ENCODE measurements around the gene ZNF253.
A peak's percentile ranks its signal among the peaks of the same experiment; 100 is the strongest.
"Not testable (repeated sequence)": the region's sequence is repeated elsewhere in the genome, so short reads cannot be mapped to it uniquely, and the experiment has no call there.

The ZNF253 gene

DNA sequence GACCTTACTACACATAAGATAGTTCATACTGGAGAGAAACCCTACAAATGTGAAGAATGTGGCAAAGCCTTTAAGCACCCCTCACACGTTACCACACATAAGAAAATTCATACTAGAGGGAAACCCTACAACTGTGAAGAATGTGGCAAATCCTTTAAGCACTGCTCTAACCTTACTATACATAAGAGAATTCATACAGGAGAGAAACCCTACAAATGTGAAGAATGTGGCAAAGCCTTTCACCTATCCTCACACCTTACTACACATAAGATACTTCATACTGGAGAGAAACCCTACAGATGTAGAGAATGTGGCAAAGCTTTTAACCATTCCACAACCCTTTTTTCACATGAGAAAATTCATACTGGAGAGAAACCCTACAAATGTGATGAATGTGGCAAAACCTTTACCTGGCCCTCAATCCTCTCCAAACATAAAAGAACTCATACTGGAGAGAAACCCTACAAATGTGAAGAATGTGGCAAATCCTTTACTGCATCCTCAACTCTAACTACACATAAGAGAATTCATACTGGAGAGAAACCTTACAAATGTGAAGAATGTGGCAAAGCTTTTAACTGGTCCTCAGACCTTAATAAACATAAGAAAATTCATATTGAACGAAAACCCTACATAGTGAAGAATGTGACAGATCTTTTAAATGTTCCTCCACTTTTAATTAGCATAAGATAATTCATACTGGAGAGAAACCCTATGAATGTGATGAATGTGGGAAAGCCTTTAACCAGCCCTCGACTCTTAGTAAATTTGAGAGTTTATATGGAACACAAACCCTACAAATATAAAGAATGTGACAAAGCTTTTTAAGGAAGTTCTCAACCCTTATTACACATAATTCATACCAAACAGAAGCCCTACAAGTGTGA lies 26.6 kb downstream of the ZNF253 start:
- not testable (repeated sequence) for H3K4me1 ChIP-seq (ENCODE audit: control insufficient read depth, insufficient read depth, low read length, unreplicated experiment); H3K4me3 ChIP-seq (ENCODE audit: low read depth, low read length); H3K27me3 ChIP-seq (ENCODE audit: insufficient read depth, low read length); H3K27ac ChIP-seq (ENCODE audit: low read depth, low read length); H3K79me2 ChIP-seq (ENCODE audit: control insufficient read depth, insufficient read depth, low read length, unreplicated experiment); H2AFZ ChIP-seq (ENCODE audit: low read length, unreplicated experiment)
- peaks cover 25% of the 10 kb centered on the region for H3K36me3 ChIP-seq (ENCODE audit: insufficient read depth, low read length)

DNA sequence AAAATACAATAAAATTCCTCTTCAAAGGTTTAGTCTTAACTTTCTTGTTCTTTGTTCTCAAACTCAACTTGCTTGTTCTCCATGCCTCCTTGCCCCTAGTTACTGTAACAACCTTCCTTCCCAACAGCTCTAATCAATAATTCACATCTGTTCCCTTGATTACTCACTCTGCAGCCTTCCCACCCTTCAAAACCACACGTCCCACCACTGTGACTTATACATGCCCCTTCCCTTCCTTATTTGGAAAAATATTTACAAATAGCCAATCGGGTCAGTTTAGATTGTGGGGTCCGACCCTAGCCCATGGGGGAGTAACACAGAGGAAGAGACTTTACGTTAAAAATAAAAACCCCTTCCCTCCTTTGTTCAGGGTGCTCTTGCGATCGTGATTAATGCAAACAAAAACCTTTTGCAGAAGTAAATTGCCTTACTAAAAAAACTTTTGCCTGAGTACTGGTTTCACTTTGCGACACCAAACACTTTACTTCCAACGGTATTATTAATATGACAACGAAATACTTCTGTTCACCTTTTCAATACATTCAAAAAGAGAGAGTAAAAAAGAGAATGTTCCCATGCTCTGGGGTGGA lies 34.6 kb downstream of the ZNF253 start:
- Histone ChIP-seq H3K4me3 (ENCODE audit: low read depth, low read length) (peak overlapping the region; percentile 99), H3K36me3 (ENCODE audit: insufficient read depth, low read length) (no peaks in the 10 kb centered on the region), H2AFZ (ENCODE audit: low read length, unreplicated experiment) (peak overlapping the region; percentile 57), H3K27me3 (ENCODE audit: insufficient read depth, low read length) (no peaks in the 10 kb centered on the region), H3K79me2 (ENCODE audit: control insufficient read depth, insufficient read depth, low read length, unreplicated experiment) (peaks cover 34% of the 10 kb centered on the region), H3K4me1 (ENCODE audit: control insufficient read depth, insufficient read depth, low read length, unreplicated experiment) (no peaks in the 10 kb centered on the region), H3K27ac (ENCODE audit: low read depth, low read length) (peak overlapping the region; percentile 96)

- Histone ChIP-seq H3K4me1 (ENCODE audit: control insufficient read depth, insufficient read depth, low read length, unreplicated experiment) (no peaks in the 10 kb centered on the region), H3K4me3 (ENCODE audit: low read depth, low read length) (peak within 1 kb of the TSS; percentile 99), H2AFZ (ENCODE audit: low read length, unreplicated experiment) (peak within 1 kb of the TSS; percentile 93), H3K27ac (ENCODE audit: low read depth, low read length) (peak within 1 kb of the TSS; percentile 96), H3K27me3 (ENCODE audit: insufficient read depth, low read length) (no peaks in the 10 kb centered on the region), H3K79me2 (ENCODE audit: control insufficient read depth, insufficient read depth, low read length, unreplicated experiment) (peaks cover 41% of the 10 kb centered on the region), H3K36me3 (ENCODE audit: insufficient read depth, low read length) (no peaks in the 10 kb centered on the region)
Measured at GRCh38 chr19:19900729-19901444, 35.2 kb downstream of the ZNF253 start, which contains the start of gene ZNF93. Gene ZNF93, plus strand, starts transcription at chr19:19900946. Its CDS starts 143 bp downstream, at chr19:19901089.

GRCh38 chr19:19907551-19907950 lies 41.9 kb downstream of the ZNF253 start:
- H3K36me3 ChIP-seq (ENCODE audit: insufficient read depth, low read length), result not testable (repeated sequence)

GRCh38 chr19:19909654-19910053 lies 44.0 kb downstream of the ZNF253 start:
- Histone ChIP-seq H3K4me3 (ENCODE audit: low read depth, low read length) (no peak overlapping the region), H3K79me2 (ENCODE audit: control insufficient read depth, insufficient read depth, low read length, unreplicated experiment) (peaks cover 75% of the 10 kb centered on the region), H3K27me3 (ENCODE audit: insufficient read depth, low read length) (no peaks in the 10 kb centered on the region), H3K36me3 (ENCODE audit: insufficient read depth, low read length) (peaks cover 14% of the 10 kb centered on the region; the same call in 1 of the 2 replicates), H2AFZ (ENCODE audit: low read length, unreplicated experiment) (no peak overlapping the region), H3K27ac (ENCODE audit: low read depth, low read length) (no peak overlapping the region), H3K4me1 (ENCODE audit: control insufficient read depth, insufficient read depth, low read length, unreplicated experiment) (no peaks in the 10 kb centered on the region)

More at GRCh38 chr19:19907551-19907950, 41.9 kb downstream of the ZNF253 start:
- H2AFZ ChIP-seq (ENCODE audit: low read length, unreplicated experiment); H3K27me3 ChIP-seq (ENCODE audit: insufficient read depth, low read length); H3K4me3 ChIP-seq (ENCODE audit: low read depth, low read length); H3K27ac ChIP-seq (ENCODE audit: low read depth, low read length); H3K4me1 ChIP-seq (ENCODE audit: control insufficient read depth, insufficient read depth, low read length, unreplicated experiment): not testable (repeated sequence)
- H3K79me2 ChIP-seq (ENCODE audit: control insufficient read depth, insufficient read depth, low read length, unreplicated experiment), result peaks cover 84% of the 10 kb centered on the region

- Histone ChIP-seq H3K27ac (ENCODE audit: low read depth, low read length) (no peak overlapping the region), H2AFZ (ENCODE audit: low read length, unreplicated experiment) (no peak overlapping the region), H3K4me3 (ENCODE audit: low read depth, low read length) (no peak overlapping the region), H3K79me2 (ENCODE audit: control insufficient read depth, insufficient read depth, low read length, unreplicated experiment) (peaks cover 60% of the 10 kb centered on the region), H3K36me3 (ENCODE audit: insufficient read depth, low read length) (peaks cover 14% of the 10 kb centered on the region; the same call in 1 of the 2 replicates), H3K27me3 (ENCODE audit: insufficient read depth, low read length) (no peaks in the 10 kb centered on the region), H3K4me1 (ENCODE audit: control insufficient read depth, insufficient read depth, low read length, unreplicated experiment) (no peaks in the 10 kb centered on the region)
Measured at GRCh38 chr19:19911150-19911549, 45.5 kb downstream of the ZNF253 start.

DNA sequence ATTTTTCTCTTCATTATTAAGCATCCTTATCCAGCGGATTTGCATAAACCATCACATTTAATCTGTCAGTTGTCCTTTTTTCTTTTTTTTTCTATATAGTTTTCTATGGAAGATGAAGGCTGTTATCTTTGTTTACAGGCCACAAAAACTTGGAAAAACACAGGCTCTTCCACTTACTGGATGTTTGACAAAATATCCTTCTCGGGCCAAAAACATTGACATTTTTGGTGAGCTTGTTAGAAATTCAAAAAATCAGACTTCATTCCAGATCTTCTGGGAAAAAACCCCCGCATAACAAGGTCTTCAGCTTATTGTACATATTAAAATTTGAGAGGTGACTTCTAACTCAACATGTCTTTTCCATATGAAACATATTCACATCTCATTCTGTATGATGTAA lies 48.9 kb downstream of the ZNF253 start:
- Histone ChIP-seq H3K27ac (ENCODE audit: low read depth, low read length) (no peak overlapping the region), H3K27me3 (ENCODE audit: insufficient read depth, low read length) (no peaks in the 10 kb centered on the region), H3K36me3 (ENCODE audit: insufficient read depth, low read length) (peaks cover 21% of the 10 kb centered on the region), H3K79me2 (ENCODE audit: control insufficient read depth, insufficient read depth, low read length, unreplicated experiment) (peaks cover 31% of the 10 kb centered on the region), H3K4me1 (ENCODE audit: control insufficient read depth, insufficient read depth, low read length, unreplicated experiment) (no peaks in the 10 kb centered on the region), H2AFZ (ENCODE audit: low read length, unreplicated experiment) (no peak overlapping the region), H3K4me3 (ENCODE audit: low read depth, low read length) (no peak overlapping the region)

- not testable (repeated sequence) for H3K27me3 ChIP-seq (ENCODE audit: insufficient read depth, low read length); H3K4me3 ChIP-seq (ENCODE audit: low read depth, low read length); H3K79me2 ChIP-seq (ENCODE audit: control insufficient read depth, insufficient read depth, low read length, unreplicated experiment); H2AFZ ChIP-seq (ENCODE audit: low read length, unreplicated experiment); H3K27ac ChIP-seq (ENCODE audit: low read depth, low read length); H3K4me1 ChIP-seq (ENCODE audit: control insufficient read depth, insufficient read depth, low read length, unreplicated experiment)
- H3K36me3 ChIP-seq (ENCODE audit: insufficient read depth, low read length), result peaks cover 58% of the 10 kb centered on the region
Measured at GRCh38 chr19:19930417-19930816, 64.7 kb downstream of the ZNF253 start.

DNA sequence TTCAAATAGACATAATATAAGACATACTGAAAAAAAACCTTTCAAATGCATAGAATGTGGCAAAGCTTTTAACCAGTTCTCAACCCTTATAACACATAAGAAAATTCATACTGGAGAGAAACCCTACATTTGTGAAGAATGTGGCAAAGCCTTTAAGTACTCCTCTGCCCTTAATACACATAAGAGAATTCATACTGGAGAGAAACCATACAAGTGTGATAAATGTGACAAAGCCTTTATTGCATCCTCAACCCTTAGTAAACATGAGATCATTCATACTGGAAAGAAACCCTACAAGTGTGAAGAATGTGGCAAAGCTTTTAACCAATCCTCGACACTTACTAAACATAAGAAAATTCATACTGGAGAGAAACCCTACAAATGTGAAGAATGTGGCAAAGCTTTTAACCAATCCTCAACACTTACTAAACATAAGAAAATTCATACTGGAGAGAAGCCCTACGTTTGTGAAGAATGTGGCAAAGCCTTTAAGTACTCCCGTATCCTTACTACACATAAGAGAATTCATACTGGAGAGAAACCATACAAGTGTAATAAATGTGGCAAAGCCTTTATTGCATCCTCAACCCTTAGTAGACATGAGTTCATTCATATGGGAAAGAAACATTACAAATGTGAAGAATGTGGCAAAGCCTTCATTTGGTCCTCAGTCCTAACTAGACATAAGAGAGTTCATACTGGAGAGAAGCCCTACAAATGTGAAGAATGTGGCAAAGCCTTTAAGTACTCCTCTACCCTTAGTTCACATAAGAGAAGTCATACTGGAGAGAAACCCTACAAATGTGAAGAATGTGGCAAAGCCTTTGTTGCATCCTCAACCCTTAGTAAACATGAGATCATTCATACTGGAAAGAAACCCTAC lies 68.0 kb downstream of the ZNF253 start:
- not testable (repeated sequence) for H3K27me3 ChIP-seq (ENCODE audit: insufficient read depth, low read length); H3K79me2 ChIP-seq (ENCODE audit: control insufficient read depth, insufficient read depth, low read length, unreplicated experiment); H3K27ac ChIP-seq (ENCODE audit: low read depth, low read length); H3K4me1 ChIP-seq (ENCODE audit: control insufficient read depth, insufficient read depth, low read length, unreplicated experiment); H3K4me3 ChIP-seq (ENCODE audit: low read depth, low read length); H2AFZ ChIP-seq (ENCODE audit: low read length, unreplicated experiment)
- peaks cover 40% of the 10 kb centered on the region for H3K36me3 ChIP-seq (ENCODE audit: insufficient read depth, low read length)

- Histone ChIP-seq H3K4me1 (ENCODE audit: control insufficient read depth, insufficient read depth, low read length, unreplicated experiment) (no peaks in the 10 kb centered on the region), H3K27ac (ENCODE audit: low read depth, low read length) (no peak overlapping the region), H2AFZ (ENCODE audit: low read length, unreplicated experiment) (no peak overlapping the region), H3K36me3 (ENCODE audit: insufficient read depth, low read length) (peaks cover 24% of the 10 kb centered on the region), H3K27me3 (ENCODE audit: insufficient read depth, low read length) (no peaks in the 10 kb centered on the region), H3K79me2 (ENCODE audit: control insufficient read depth, insufficient read depth, low read length, unreplicated experiment) (no peaks in the 10 kb centered on the region), H3K4me3 (ENCODE audit: low read depth, low read length) (no peak overlapping the region)
Measured at GRCh38 chr19:19937403-19937802, 71.7 kb downstream of the ZNF253 start.

All from ACC112 (cell line).